ENCODE data around the gene HSD17B8. TPM values are rescaled to one million over a fixed set of nuclear protein-coding genes. Genes with fewer than 3 reads are reported as not detected.
"Not testable (repeated sequence)": the region's sequence is repeated elsewhere in the genome, so short reads cannot be mapped to it uniquely, and the experiment has no call there.

Gene HSD17B8
- total RNA-seq, 1 donor from 2014 or later = 3.5 TPM

DNA sequence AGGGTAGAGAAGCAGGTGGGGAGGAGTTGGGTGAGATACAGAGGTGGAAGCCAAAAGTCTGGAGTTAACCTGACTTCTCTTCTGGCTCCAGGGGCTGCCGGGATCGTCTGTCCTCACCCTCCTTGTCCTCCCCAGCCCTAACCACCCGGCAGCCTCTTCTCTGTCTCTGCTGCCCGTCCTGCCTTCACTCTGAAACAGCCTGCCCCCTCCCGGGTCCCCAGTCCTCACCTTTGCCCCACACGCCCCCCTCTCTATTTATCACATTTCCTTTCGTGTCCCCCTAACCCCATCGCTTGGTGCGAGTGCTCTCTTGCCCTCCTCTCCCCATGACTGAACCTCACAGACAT lies 9.5 kb downstream of the HSD17B8 start:
- Mint-ChIP-seq H3K4me1 (ENCODE audit: unreplicated experiment) (peaks cover 25% of the 10 kb centered on the region), H3K27ac (ENCODE audit: unreplicated experiment) (peak overlapping the region; percentile 68), H3K4me3 (ENCODE audit: unreplicated experiment) (peak overlapping the region; percentile 88), H3K9me3 (ENCODE audit: unreplicated experiment) (no peaks in the 10 kb centered on the region), H3K36me3 (ENCODE audit: unreplicated experiment) (peaks cover 14% of the 10 kb centered on the region), H3K27me3 (ENCODE audit: unreplicated experiment) (peaks cover 14% of the 10 kb centered on the region)
- no peak for DNase-seq (ENCODE audit: extremely low spot score, unreplicated experiment)
- TF ChIP-seq CTCF (IDR thresholded peaks at IDR 0.05) = no peak

DNA sequence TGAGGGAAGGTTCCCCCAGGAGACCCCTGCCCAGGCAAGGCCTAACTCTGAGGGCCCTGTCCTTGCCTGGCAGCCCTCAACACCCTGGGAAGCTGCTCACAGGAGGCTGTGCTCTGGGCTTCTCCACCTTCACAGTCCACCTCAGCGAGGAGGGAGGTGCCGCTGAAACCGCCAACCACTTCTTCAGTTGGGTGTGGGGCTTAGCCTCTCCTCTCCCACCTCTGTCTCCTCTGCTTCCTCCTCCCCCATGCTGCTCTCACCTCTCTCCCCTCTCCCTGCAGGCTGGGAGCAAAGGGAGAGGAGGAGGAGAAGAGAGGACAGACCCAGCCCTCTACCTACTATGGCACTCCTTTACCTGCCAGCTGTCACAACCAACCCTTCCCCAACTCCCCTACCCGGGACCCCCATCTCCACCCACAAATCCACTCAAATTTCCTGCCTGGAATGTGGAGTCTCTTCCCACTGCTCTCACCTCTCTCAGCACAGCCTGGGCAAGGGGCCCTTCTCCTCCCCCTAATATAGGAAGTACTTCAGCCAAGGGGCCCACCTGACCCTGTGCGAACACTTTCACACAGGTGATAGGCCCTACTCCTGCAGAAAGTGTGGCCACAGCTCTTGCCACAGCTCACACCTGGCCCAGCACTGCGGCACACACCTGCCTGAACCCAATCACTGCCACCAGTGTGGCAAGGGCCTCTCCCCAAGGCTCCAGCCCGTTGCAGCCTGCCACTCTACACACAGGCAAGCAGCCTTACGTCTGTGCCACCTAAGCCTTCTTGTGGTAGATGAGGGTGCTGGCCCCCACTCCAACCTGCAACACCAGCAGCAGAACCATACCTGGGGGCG lies 11.0 kb downstream of the HSD17B8 start:
- Mint-ChIP-seq H3K9me3 (ENCODE audit: unreplicated experiment) (no peaks in the 10 kb centered on the region), H3K4me1 (ENCODE audit: unreplicated experiment) (peaks cover 18% of the 10 kb centered on the region), H3K27me3 (ENCODE audit: unreplicated experiment) (peaks cover 19% of the 10 kb centered on the region), H3K36me3 (ENCODE audit: unreplicated experiment) (peaks cover 5% of the 10 kb centered on the region), H3K27ac (ENCODE audit: unreplicated experiment) (no peak overlapping the region), H3K4me3 (ENCODE audit: unreplicated experiment) (no peak overlapping the region)
- no peak for TF ChIP-seq CTCF (IDR thresholded peaks at IDR 0.05)
- DNase-seq (ENCODE audit: extremely low spot score, unreplicated experiment) = no peak

DNA sequence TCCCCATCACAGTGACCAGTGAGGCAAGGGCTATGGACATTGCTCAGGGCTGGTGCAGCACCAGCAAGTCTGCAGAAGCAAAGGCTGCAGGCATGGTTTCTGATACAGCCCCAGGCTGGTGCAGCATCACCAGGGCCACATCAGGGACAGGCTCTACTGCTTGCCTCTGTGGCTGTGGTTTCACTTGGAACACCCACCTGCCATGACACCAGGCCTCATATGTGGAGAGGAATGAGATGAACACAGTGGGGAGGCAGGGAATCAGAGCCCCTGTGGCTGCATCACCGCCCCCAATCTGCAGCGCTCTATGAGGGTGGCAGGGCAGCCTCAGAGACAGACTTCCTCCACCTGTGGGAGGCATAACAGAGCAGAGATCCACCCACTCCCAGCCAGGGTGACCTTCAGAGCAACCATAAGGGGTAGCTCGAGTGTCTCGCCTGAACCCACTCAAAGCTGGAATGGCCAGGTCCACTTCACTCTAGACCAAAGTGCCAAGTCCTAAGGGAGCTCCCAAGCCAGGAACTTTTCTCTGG lies 11.7 kb downstream of the HSD17B8 start:
- Mint-ChIP-seq H3K9me3 (ENCODE audit: unreplicated experiment) (no peaks in the 10 kb centered on the region), H3K36me3 (ENCODE audit: unreplicated experiment) (peaks cover 3% of the 10 kb centered on the region), H3K4me1 (ENCODE audit: unreplicated experiment) (peaks cover 18% of the 10 kb centered on the region), H3K27me3 (ENCODE audit: unreplicated experiment) (peaks cover 22% of the 10 kb centered on the region), H3K27ac (ENCODE audit: unreplicated experiment) (no peak overlapping the region), H3K4me3 (ENCODE audit: unreplicated experiment) (no peak overlapping the region)
- DNase-seq (ENCODE audit: extremely low spot score, unreplicated experiment) = no peak
- TF ChIP-seq CTCF (IDR thresholded peaks at IDR 0.05) = no peak

- H3K4me1 Mint-ChIP-seq (ENCODE audit: unreplicated experiment) = peaks cover 15% of the 10 kb centered on the region
- no peak for TF ChIP-seq CTCF (IDR thresholded peaks at IDR 0.05)
- H3K27ac Mint-ChIP-seq (ENCODE audit: unreplicated experiment) = no peak overlapping the region
- no peaks in the 10 kb centered on the region for H3K9me3 Mint-ChIP-seq (ENCODE audit: unreplicated experiment)
- no peak for DNase-seq (ENCODE audit: extremely low spot score, unreplicated experiment)
- H3K4me3 Mint-ChIP-seq (ENCODE audit: unreplicated experiment) = no peak overlapping the region
- H3K36me3 Mint-ChIP-seq (ENCODE audit: unreplicated experiment) = no peaks in the 10 kb centered on the region
- H3K27me3 Mint-ChIP-seq (ENCODE audit: unreplicated experiment) = peaks cover 31% of the 10 kb centered on the region
Measured at GRCh38 chr6:33217246-33217645, 12.8 kb downstream of the HSD17B8 start.

DNA sequence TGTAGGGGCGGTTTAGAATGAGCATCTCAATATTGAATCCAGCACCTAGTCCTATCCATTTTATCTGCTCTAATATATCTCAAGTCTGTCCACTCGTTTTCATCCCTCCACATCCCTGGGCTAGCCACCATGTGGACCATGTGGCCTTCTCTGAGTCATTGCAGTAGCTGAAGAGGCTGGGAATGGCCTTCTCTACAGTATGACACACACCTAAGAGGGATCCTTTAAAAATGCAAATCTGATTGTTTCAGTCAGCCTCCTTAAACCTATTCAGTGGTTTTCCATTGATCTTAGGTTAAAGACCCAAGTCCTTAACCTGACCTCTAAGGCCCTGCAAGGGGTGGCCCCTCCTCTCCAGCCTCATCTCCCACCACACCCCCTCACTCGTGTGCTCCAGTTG lies 13.2 kb downstream of the HSD17B8 start:
- Mint-ChIP-seq H3K9me3 (ENCODE audit: unreplicated experiment) (no peaks in the 10 kb centered on the region), H3K27me3 (ENCODE audit: unreplicated experiment) (peaks cover 36% of the 10 kb centered on the region), H3K27ac (ENCODE audit: unreplicated experiment) (no peak overlapping the region), H3K36me3 (ENCODE audit: unreplicated experiment) (no peaks in the 10 kb centered on the region), H3K4me1 (ENCODE audit: unreplicated experiment) (peaks cover 12% of the 10 kb centered on the region), H3K4me3 (ENCODE audit: unreplicated experiment) (no peak overlapping the region)
- no peak for TF ChIP-seq CTCF (IDR thresholded peaks at IDR 0.05)
- no peak for DNase-seq (ENCODE audit: extremely low spot score, unreplicated experiment)

GRCh38 chr6:33226503-33227120 lies 22.2 kb downstream of the HSD17B8 start:
- H3K36me3 Mint-ChIP-seq (ENCODE audit: unreplicated experiment); DNase-seq (ENCODE audit: extremely low spot score, unreplicated experiment); H3K4me1 Mint-ChIP-seq (ENCODE audit: unreplicated experiment); H3K4me3 Mint-ChIP-seq (ENCODE audit: unreplicated experiment); H3K9me3 Mint-ChIP-seq (ENCODE audit: unreplicated experiment); H3K27ac Mint-ChIP-seq (ENCODE audit: unreplicated experiment): not testable (repeated sequence)
- H3K27me3 Mint-ChIP-seq (ENCODE audit: unreplicated experiment) = peaks cover 52% of the 10 kb centered on the region
